ENCODE results near the gene S100A14.

DNA sequence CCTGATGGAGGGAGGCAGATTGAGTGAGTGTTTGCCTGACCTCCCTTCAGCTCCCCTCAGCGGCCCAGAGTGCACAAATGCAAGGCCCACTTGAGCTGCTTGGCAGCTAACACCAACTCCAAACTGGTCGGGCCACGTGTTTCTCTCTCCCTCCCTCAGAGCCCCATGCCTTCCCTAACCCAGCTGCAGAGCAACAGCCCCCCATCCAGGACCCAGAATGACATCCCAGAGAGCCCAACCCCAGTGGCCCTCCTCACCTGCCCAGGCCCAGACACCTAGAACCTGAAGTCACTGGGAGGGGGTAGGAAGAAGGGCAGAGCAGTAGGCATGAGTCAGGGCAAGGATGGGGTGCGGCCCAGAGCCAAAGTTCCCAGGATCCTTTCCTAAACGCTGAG is 789 bp upstream of the S100A14 start:
- no peak for TF ChIP-seq MXD4 (CRISPR knock-in tag; IDR thresholded peaks at IDR 0.05; ENCODE audit: borderline replicate concordance)
- TF ChIP-seq, protein P1, sequence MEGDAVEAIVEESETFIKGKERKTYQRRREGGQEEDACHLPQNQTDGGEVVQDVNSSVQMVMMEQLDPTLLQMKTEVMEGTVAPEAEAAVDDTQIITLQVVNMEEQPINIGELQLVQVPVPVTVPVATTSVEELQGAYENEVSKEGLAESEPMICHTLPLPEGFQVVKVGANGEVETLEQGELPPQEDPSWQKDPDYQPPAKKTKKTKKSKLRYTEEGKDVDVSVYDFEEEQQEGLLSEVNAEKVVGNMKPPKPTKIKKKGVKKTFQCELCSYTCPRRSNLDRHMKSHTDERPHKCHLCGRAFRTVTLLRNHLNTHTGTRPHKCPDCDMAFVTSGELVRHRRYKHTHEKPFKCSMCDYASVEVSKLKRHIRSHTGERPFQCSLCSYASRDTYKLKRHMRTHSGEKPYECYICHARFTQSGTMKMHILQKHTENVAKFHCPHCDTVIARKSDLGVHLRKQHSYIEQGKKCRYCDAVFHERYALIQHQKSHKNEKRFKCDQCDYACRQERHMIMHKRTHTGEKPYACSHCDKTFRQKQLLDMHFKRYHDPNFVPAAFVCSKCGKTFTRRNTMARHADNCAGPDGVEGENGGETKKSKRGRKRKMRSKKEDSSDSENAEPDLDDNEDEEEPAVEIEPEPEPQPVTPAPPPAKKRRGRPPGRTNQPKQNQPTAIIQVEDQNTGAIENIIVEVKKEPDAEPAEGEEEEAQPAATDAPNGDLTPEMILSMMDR (IDR thresholded peaks at IDR 0.05): no peak
- TF ChIP-seq CBFB (CRISPR knock-in tag; IDR thresholded peaks at IDR 0.05; ENCODE audit: low read depth): no peak

Measured in WTC11 (cell line).